HCT116 (cell line): ENCODE results near the gene PPP2R1B.

ENCODE experiments used
- ELF1 ChIP-seq: IDR thresholded peaks from 2 replicates; pipeline ENCODE4 v1.6.1; 2012; ENCODE audit warnings: low read depth, borderline replicate concordance
- POLR2A ChIP-seq: IDR thresholded peaks from 2 replicates; pipeline ENCODE4 v1.7.0; 2011; ENCODE audit warnings: borderline replicate concordance; ENCODE audit not compliant: insufficient read depth, insufficient read length; ENCODE audit errors: extremely low read depth
- RAD21 ChIP-seq: IDR thresholded peaks from 2 replicates; pipeline ENCODE4 v1.6.1; 2012; ENCODE audit warnings: low read depth, mild to moderate bottlenecking
- TF ChIP-seq, protein P1 (sequence below), 3 experiments: fragments of 200-600 bp in 1 of 3; sonication (generic) in 1 of 3; IDR thresholded peaks in 2 of 3; conservative IDR thresholded peaks in 1 of 3; 2 replicates each; pipeline ENCODE4 v1.5.1; 2012 to 2017; ENCODE audit warnings: low read depth in 2 of 3, low read length in 2 of 3, antibody characterized with exemption in 1 of 3, borderline replicate concordance in 1 of 3, control low read depth in 1 of 3, mild to moderate bottlenecking in 1 of 3, mixed read lengths in 1 of 3, mixed run types in 1 of 3, moderate library complexity in 1 of 3; ENCODE audit not compliant: insufficient read depth in 1 of 3

DNA sequence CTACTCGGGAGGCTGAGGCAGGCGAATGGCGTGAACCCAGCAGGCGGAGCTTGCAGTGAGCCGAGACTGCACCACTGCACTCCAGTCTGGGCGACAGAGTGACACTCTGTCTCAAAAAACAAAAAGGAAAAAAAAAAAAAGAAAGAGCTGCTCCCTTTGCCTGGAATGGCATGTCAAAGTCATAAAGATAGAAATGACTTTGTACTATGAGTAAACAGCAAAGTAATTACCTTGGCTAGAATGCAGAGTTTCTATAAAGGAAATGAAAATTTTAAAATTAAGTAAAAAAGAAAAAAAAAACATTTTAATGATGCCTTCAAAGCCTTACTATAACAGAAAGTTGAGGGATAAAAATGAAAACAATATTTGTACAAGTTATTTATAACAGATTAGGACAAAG lies 10.1 kb downstream of the PPP2R1B start:
- no peak for TF ChIP-seq POLR2A
- TF ChIP-seq RAD21, result no peak
- TF ChIP-seq ELF1, result no peak
- TF ChIP-seq, protein P1, sequence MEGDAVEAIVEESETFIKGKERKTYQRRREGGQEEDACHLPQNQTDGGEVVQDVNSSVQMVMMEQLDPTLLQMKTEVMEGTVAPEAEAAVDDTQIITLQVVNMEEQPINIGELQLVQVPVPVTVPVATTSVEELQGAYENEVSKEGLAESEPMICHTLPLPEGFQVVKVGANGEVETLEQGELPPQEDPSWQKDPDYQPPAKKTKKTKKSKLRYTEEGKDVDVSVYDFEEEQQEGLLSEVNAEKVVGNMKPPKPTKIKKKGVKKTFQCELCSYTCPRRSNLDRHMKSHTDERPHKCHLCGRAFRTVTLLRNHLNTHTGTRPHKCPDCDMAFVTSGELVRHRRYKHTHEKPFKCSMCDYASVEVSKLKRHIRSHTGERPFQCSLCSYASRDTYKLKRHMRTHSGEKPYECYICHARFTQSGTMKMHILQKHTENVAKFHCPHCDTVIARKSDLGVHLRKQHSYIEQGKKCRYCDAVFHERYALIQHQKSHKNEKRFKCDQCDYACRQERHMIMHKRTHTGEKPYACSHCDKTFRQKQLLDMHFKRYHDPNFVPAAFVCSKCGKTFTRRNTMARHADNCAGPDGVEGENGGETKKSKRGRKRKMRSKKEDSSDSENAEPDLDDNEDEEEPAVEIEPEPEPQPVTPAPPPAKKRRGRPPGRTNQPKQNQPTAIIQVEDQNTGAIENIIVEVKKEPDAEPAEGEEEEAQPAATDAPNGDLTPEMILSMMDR (IDR thresholded peaks at IDR 0.05 in 2 of 3, conservative IDR thresholded peaks at IDR 0.05 in 1 of 3; ENCODE audit: borderline replicate concordance in 1 of 3, insufficient read depth in 1 of 3, low read depth in 2 of 3, low read length in 2 of 3), result no peak
